HepG2 (cell line): ENCODE results near the gene DHRS12. TPM values are rescaled to one million over a fixed set of nuclear protein-coding genes. Genes with fewer than 3 reads are reported as not detected.

Experiments
- ATAC-seq: fragments of 200-7000 bp; cut with Tn5 transposase; 3 replicates; pipeline ENCODE4 v1.9.1; 2020; ENCODE audit warnings: mild to moderate bottlenecking, moderate library complexity
- BruUV-seq: library from RNA; stranded (reverse); fragments of 400-500 nt; replicated peaks from 2 replicates; lab custom pipeline; 2021; lab: Mats Ljungman, UMichigan
- CTCF ChIA-PET: fragments of 300-600 bp; formaldehyde crosslinking; extraction: SDS; loops from one replicate; lab custom pipeline; 2021; ENCODE audit warnings: low total read pairs, inconsistent platforms, low intra/inter-chr PET ratio; lab: Yijun Ruan, JAX
- POLR2A ChIA-PET: fragments of 350-600 bp; sonication (Branson Sonifier 250); formaldehyde crosslinking; loops from one replicate; lab custom pipeline; 2020; ENCODE audit warnings: antibody characterized with exemption, inconsistent platforms; lab: Yijun Ruan, JAX
- DNase-seq: peaks from one replicate; pipeline ENCODE4 v3.0.0-alpha.2; 2015; ENCODE audit warnings: low spot score
- FAIRE-seq: peaks from 3 replicates; lab custom pipeline; 2011; peaks lifted over from hg19 to GRCh38; lab: Jason Lieb, UNC
- H2AFZ ChIP-seq: one replicate; pipeline ENCODE4 v1.6.1; 2011; ENCODE audit warnings: low read length, inconsistent platforms
- H3K27ac ChIP-seq: fragments of 300-600 bp; 3 replicates; pipeline ENCODE4 v1.8.0; 2011; ENCODE audit warnings: mixed run types, mild to moderate bottlenecking, mixed read lengths, low read length, inconsistent platforms; ENCODE audit not compliant: insufficient read depth; ENCODE audit errors: extremely low read length
- H3K27me3 ChIP-seq, 2 experiments: fragments of 200-600 bp in 1 of 2; 2 replicates in 1 of 2; 3 replicates in 1 of 2; pipeline versions ENCODE4 v1.6.0 to v1.8.0; 2011; ENCODE audit warnings: low read length in 2 of 2, mild to moderate bottlenecking in 2 of 2, moderate library complexity in 2 of 2, inconsistent platforms in 1 of 2; ENCODE audit not compliant: insufficient read depth in 2 of 2, control insufficient read depth in 1 of 2
- H3K36me3 ChIP-seq, 2 experiments: fragments of 200-600 bp in 1 of 2; replicated peaks in 1 of 2; 2 replicates in 1 of 2; 3 replicates in 1 of 2; pipeline versions ENCODE4 v1.5.1 to v1.8.0; 2011; ENCODE audit warnings: low read length in 2 of 2, inconsistent platforms in 1 of 2; ENCODE audit not compliant: insufficient read depth in 2 of 2, control insufficient read depth in 1 of 2
- H3K4me1 ChIP-seq: 2 replicates; pipeline ENCODE4 v1.5.1; 2012; ENCODE audit warnings: low read length, inconsistent platforms; ENCODE audit not compliant: insufficient read depth
- H3K4me2 ChIP-seq: 2 replicates; pipeline ENCODE4 v1.6.0; 2011; ENCODE audit warnings: low read depth, low read length, inconsistent platforms
- H3K4me3 ChIP-seq, 3 experiments: fragments of 200-600 bp in 1 of 3; sonication (generic), shearing (Covaris generic) in 1 of 3; replicated peaks in 1 of 3; 2 replicates each; pipeline ENCODE4 v1.5.1; 2011 to 2016; ENCODE audit warnings: low read length in 3 of 3, inconsistent platforms in 2 of 3, low read depth in 2 of 3, mild to moderate bottlenecking in 2 of 3, control low read depth in 1 of 3, mixed read lengths in 1 of 3; ENCODE audit not compliant: insufficient read depth in 1 of 3
- H3K79me2 ChIP-seq: one replicate; pipeline ENCODE4 v1.6.1; 2011; ENCODE audit warnings: low read length, inconsistent platforms; ENCODE audit not compliant: insufficient read depth
- H3K9ac ChIP-seq: 2 replicates; pipeline ENCODE4 v1.6.0; 2011; ENCODE audit warnings: mild to moderate bottlenecking, low read depth, low read length, inconsistent platforms; ENCODE audit not compliant: insufficient read depth
- H3K9me3 ChIP-seq: 2 replicates; pipeline ENCODE4 v1.5.1; 2012; ENCODE audit warnings: mild to moderate bottlenecking, low read length
- H4K20me1 ChIP-seq: 2 replicates; pipeline ENCODE4 v1.6.0; 2011; ENCODE audit warnings: inconsistent platforms, mild to moderate bottlenecking, low read length, moderate library complexity; ENCODE audit not compliant: insufficient read depth
- ATAD3A ChIP-seq: sonication (generic); formaldehyde crosslinking; IDR thresholded peaks from 2 replicates; pipeline ENCODE4 v1.4.0; 2020; ENCODE audit warnings: missing genetic modification reagents
- GABPB1 ChIP-seq: IDR thresholded peaks from 2 replicates; pipeline ENCODE4 v1.6.1; 2016; ENCODE audit warnings: mild to moderate bottlenecking, missing genetic modification reagents, moderate library complexity, missing compliant biosample characterization
- KDM5B ChIP-seq: sonication (generic); formaldehyde crosslinking; IDR thresholded peaks from 2 replicates; pipeline ENCODE4 v1.4.0; 2020; ENCODE audit warnings: missing genetic modification reagents, mild to moderate bottlenecking, borderline replicate concordance
- KLF13 ChIP-seq: sonication (generic); formaldehyde crosslinking; IDR thresholded peaks from 2 replicates; pipeline ENCODE4 v1.4.0; 2020; ENCODE audit warnings: mild to moderate bottlenecking, missing genetic modification reagents
- POLR2AphosphoS5 ChIP-seq: IDR thresholded peaks from 2 replicates; pipeline ENCODE4 v1.6.1; 2012; ENCODE audit warnings: low read depth, low read length
- TBX2 ChIP-seq: sonication (generic); formaldehyde crosslinking; IDR thresholded peaks from 2 replicates; pipeline ENCODE4 v1.5.0; 2020; ENCODE audit warnings: missing genetic modification reagents, mild to moderate bottlenecking, borderline replicate concordance
- ZNF121 ChIP-seq: sonication (generic); formaldehyde crosslinking; IDR thresholded peaks from 2 replicates; pipeline ENCODE4 v1.5.0; 2020; ENCODE audit warnings: mild to moderate bottlenecking, missing genetic modification reagents
- ZNF451 ChIP-seq: sonication (generic); formaldehyde crosslinking; IDR thresholded peaks from 2 replicates; pipeline ENCODE4 v1.5.0; 2020; ENCODE audit warnings: mild to moderate bottlenecking, missing genetic modification reagents
- ZNF577 ChIP-seq: sonication (generic); formaldehyde crosslinking; IDR thresholded peaks from 2 replicates; pipeline ENCODE4 v1.4.0; 2020; ENCODE audit warnings: mild to moderate bottlenecking, low read depth, missing genetic modification reagents, borderline replicate concordance
- ZNF713 ChIP-seq: sonication (generic); formaldehyde crosslinking; IDR thresholded peaks from 2 replicates; pipeline ENCODE4 v1.4.0; 2020; ENCODE audit warnings: mild to moderate bottlenecking, missing genetic modification reagents
- ZNF792 ChIP-seq: IDR thresholded peaks from 2 replicates; pipeline ENCODE4 v1.6.1; 2016
- ZSCAN20 ChIP-seq: sonication (generic); formaldehyde crosslinking; IDR thresholded peaks from 2 replicates; pipeline ENCODE4 v1.4.0; 2020; ENCODE audit warnings: missing genetic modification reagents, mild to moderate bottlenecking, borderline replicate concordance
- WGBS: methylation state at CpG from one replicate; pipeline ENCODE4 v1.1.6; 2017; ENCODE audit warnings: low lambda C conversion rate; 5-methylcytosine and 5-hydroxymethylcytosine counted together
- in situ Hi-C: cut with HindIII; loops from 2 replicates; pipeline ENCODE4 v1.10.0; 2017; ENCODE audit warnings: low pct_unique_long_range_greater_than_20kb; ENCODE audit not compliant: extremely low pct_ligation_motif_present
- intact Hi-C: fragments of 100-400 bp; cut with micrococcal nuclease; formaldehyde crosslinking; loops from one replicate; pipeline ENCODE4 v1.10.0; 2022; ENCODE audit not compliant: unreplicated experiment
- polyA plus RNA-seq, 8 experiments: library from polyadenylated mRNA; depleted of rRNA in 3 of 8; stranded (reverse) in 7 of 8; unstranded in 1 of 8; fragments of >200 nt; fragmentation: Illumina TruSeq in 4 of 8; extraction: Trizol in 4 of 8; gene quantifications; 2 replicates each; pipeline versions ENCODE4 v1.2.1 to v1.2.3, GENCODE V29; 2011 to 2016; ENCODE audit warnings: low read depth in 4 of 8, missing spikeins in 1 of 8, mixed read lengths in 1 of 8; ENCODE audit not compliant: insufficient read depth in 1 of 8
- total RNA-seq, 5 experiments: library from RNA; depleted of rRNA; stranded (reverse); fragments of >200 nt; fragmentation: Illumina TruSeq; extraction: Trizol; gene quantifications; 2 replicates each; pipeline ENCODE4 v1.2.3, GENCODE V29; 2016; ENCODE audit warnings: low read depth in 1 of 5
- TF ChIP-seq, protein P1 (sequence below): IDR thresholded peaks from 2 replicates; pipeline ENCODE4 v1.6.1; 2016; ENCODE audit warnings: mild to moderate bottlenecking, missing biosample characterization, missing genetic modification reagents
- TF ChIP-seq, protein P2 (sequence below): sonication (generic); formaldehyde crosslinking; IDR thresholded peaks from 2 replicates; pipeline ENCODE4 v1.9.0; 2021; ENCODE audit warnings: missing genetic modification reagents, mild to moderate bottlenecking, borderline replicate concordance

Gene DHRS12
- total and polyA plus RNA-seq, 2 of the 13 experiments (the other 11 are each of a cell fraction or from before 2014, with no cell fraction given): 7.2 to 8.4 TPM

DNA sequence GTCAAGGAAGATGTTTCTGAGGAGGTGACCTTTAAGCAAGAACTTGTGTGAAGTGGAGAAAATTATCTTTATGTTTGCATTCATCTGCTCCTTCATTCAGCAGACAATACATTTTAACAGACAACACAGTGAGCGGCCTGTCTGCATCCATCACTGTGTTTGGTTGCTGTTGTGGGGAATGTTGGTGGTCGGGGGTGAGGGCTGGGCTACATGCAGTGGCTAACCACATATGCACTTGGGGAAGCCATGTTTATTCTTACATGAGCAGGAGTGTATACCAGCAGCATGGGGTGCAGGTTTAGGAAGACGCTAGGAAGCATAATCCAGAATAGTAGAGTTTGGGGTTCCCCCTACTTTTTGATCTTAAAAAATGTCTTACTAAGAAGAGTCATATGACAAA, 66.4 kb downstream of the DHRS12 start:
- peaks cover 11 to 65% of the 10 kb centered on the region in 2 experiments; a peak in 4 of 5 replicates for H3K36me3 ChIP-seq

More for the DNA sequence above, 66.4 kb downstream of the DHRS12 start:
- intact Hi-C loops: loop anchor here (10.0 kb wide), 1 partner anchor 153 kb away; the partner anchor contains the start of gene WDFY2
- ATAC-seq (no peak), FAIRE-seq (no peak), DNase-seq (no peak)
- H4K20me1 ChIP-seq: no peaks in the 10 kb centered on the region
- no peak overlapping the region for H3K4me2 ChIP-seq
- in situ Hi-C loops: no loop called here
- H3K9ac ChIP-seq: no peak overlapping the region
- no peaks in the 10 kb centered on the region for H3K9me3 ChIP-seq
- CTCF ChIA-PET: no interaction called here
- 94% methylated on average over 3 of the region's 3 CpGs for WGBS
- no peaks in the 10 kb centered on the region for H3K27me3 ChIP-seq
- peaks cover 13% of the 10 kb centered on the region for H3K4me1 ChIP-seq
- POLR2A ChIA-PET: no interaction called here
- TF ChIP-seq ZNF792 (CRISPR knock-in tag) (no peak), KDM5B (no peak), ZNF121 (CRISPR knock-in tag) (no peak), ZNF451 (no peak), ZNF577 (no peak), KLF13 (CRISPR knock-in tag) (no peak), ZSCAN20 (no peak), ATAD3A (no peak), ZNF713 (CRISPR knock-in tag) (no peak), POLR2AphosphoS5 (no peak), GABPB1 (CRISPR knock-in tag) (no peak), TBX2 (CRISPR knock-in tag) (no peak)
- TF ChIP-seq, protein P1, sequence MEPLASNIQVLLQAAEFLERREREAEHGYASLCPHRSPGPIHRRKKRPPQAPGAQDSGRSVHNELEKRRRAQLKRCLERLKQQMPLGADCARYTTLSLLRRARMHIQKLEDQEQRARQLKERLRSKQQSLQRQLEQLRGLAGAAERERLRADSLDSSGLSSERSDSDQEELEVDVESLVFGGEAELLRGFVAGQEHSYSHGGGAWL (CRISPR knock-in tag): no peak
- TF ChIP-seq, protein P2, sequence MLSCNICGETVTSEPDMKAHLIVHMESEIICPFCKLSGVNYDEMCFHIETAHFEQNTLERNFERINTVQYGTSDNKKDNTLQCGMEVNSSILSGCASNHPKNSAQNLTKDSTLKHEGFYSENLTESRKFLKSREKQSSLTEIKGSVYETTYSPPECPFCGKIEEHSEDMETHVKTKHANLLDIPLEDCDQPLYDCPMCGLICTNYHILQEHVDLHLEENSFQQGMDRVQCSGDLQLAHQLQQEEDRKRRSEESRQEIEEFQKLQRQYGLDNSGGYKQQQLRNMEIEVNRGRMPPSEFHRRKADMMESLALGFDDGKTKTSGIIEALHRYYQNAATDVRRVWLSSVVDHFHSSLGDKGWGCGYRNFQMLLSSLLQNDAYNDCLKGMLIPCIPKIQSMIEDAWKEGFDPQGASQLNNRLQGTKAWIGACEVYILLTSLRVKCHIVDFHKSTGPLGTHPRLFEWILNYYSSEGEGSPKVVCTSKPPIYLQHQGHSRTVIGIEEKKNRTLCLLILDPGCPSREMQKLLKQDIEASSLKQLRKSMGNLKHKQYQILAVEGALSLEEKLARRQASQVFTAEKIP (CRISPR knock-in tag): no peak
- no peaks in the 10 kb centered on the region for H3K79me2 ChIP-seq
- BruUV-seq: no TSS peak
- H3K4me3 ChIP-seq: no peak overlapping the region
- no peak overlapping the region for H3K27ac ChIP-seq
- no peak overlapping the region for H2AFZ ChIP-seq
